GM18873 (cell line): Measurements from ENCODE around the gene CFH.
"Not testable (repeated sequence)": the region's sequence is repeated elsewhere in the genome, so short reads cannot be mapped to it uniquely, and the experiment has no call there.

Experiments
- ATAC-seq: cut with Tn5 transposase; IDR thresholded peaks from one replicate; pipeline ENCODE4 v1.9.1; 2021; ENCODE audit warnings: mild to moderate bottlenecking, moderate library complexity, moderate number of reproducible peaks; ENCODE audit not compliant: unreplicated experiment, low FRiP score

The CFH gene

DNA sequence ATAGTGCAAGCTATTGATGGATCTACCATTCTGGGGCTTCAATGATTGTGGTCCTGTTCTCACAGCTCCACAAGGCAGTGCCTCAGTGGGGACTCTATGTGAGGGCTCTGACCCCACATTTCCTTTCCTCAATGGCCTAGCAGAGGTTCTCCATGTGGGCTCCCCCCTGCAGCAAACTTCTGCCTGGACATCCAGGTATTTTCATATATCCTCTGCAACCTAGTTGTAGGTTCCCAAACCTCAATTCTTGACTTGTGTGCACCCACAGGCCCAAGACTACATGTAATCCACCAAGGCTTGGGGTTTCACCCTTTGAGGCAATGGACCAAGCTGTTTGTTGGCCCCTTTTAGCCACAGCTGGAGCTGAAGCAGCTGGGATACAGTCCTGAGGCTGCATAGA lies 86.9 kb downstream of the CFH start:
- no peak for ATAC-seq

DNA sequence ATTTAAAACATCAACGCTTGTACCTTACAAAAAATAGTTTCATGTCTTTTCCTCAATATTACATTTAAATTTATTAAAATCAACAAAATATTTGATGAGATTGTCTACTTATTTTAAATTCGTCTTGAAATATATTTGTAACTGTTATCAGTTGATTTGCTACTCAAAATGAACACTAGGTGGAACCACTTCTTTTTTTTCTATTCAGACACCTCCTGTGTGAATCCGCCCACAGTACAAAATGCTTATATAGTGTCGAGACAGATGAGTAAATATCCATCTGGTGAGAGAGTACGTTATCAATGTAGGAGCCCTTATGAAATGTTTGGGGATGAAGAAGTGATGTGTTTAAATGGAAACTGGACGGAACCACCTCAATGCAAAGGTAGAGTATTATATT lies 91.4 kb downstream of the CFH start:
- peak; percentile 70 for ATAC-seq

DNA sequence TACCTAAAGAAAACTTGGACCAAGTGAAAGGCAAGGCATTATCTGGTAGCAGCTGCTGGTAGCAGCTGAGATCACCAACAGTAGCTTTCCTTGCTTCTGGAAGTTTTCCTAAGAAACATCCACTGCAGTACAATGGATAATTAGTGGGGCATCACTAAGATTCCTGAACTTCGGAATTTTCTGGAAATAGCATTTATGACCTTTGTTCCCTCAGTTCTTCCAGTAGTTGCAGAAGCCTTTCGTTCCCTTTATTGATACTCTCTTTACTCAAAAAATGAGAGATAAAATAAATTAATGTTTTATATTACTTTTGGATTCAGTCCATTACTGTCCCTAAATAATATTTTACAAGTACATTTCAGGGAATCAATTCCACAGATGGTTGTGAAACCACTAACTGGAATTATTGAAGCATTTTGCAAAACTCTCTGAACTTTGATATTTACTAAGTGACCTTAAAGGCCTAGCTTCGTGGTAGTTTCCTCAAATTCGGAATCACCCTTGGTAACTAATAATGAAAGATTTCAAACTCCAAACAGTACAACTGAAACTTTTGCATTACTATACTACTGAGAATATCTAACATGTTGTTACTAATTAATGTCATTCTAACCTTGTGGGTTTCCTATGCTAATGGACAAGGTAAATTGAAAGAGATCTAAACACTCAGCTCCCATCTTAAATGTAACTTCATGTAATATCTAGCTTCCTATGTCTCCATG lies 113.3 kb downstream of the CFH start:
- not testable (repeated sequence) for ATAC-seq

DNA sequence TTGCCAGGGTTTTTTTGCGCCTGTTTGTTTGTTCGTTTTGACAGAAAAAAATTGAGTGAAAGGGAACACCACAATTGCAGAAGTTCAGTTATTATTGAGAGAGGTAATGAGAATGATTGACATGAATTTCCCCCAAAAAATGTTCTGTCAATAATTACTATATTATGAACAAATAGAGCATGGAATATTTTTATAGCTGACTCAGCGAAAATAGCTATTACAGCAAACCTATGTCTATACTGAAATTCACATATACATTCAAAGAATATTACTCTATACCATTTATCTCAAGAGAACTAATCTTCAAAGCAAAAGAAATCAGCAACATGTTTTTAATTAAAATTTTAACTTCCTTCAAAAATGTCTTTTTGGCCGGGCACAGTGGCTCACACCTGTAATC lies 118.0 kb downstream of the CFH start:
- not testable (repeated sequence) for ATAC-seq

DNA sequence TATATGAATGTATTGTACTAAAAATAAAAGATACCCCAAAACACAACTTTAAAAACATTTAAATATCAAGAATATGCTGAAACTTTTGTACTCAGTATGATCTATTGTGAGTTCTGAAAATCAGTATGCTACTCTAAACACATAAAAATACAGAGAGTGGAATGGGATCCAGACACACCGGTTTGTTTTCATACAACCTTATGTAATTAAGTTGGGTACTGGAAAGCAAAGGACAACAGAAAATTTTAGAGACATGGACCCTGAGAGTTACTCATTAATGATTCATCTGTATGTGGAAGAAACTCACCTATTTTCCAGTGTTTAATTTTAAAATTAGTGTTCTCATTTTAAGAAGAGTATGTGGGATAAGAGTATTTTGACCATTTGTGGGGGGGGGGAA lies 121.9 kb downstream of the CFH start:
- no peak for ATAC-seq

DNA sequence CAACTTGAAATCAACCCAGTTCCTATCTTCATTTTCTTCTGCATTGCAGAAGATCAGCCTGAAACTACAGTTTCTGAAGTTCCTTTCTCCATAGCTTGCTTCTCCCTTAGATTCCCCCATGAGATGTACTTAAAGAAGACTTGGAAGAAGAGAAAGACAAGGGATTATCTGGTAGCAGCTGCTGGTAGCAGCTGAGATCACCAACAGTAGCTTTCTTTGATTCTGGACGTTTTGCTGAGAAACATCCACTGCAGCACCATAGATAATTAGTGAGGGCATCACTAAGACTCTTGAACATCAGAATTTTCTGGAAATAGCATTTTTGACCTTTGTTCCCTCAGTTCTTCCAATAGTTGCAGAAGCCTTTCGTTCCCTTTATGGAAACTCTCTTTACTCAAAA lies 122.3 kb downstream of the CFH start:
- ATAC-seq: no peak

DNA sequence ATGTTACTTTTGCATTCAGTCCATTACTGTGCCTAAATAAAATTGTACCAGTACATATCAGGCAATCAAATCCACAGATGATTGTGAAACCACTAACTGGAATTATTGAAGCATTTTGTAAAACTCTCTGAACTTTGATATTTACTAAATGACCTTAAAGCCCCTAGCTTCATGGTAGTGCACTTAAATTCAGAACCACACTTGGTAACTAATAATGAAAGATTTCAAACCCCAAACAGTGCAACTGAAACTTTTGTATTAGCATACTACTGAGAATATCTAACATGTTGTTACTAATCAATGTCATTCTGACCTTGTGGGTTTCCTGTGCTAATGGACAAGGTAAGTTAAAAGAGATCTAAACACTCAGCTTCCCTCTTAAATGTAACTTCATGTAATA lies 122.8 kb downstream of the CFH start, which contains the start of gene CFHR3:
TSS of gene CFHR3 (plus strand) at position 238 of the 400 bp plus-strand sequence. CDS start at position 285, 47 bp downstream.
- no peak for ATAC-seq

DNA sequence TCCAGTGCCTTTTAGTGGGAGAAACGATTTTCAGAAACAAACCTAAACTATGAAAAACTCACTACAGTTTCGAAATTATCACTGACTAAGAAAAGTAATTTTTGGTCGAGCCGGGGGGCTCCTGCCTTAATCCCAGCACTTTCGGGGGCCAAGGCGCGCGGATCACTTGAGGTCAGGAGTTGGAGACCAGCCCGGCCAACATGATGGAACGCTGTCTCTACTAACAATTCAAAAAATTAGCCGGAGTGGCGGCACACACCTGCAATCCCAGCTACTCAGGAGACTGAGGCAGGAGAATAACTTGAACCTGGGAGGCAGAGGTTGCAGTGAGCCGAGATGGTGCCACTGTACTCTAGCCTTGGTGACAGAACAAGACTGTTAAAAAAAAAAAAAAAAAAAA lies 125.8 kb downstream of the CFH start:
- no peak for ATAC-seq

DNA sequence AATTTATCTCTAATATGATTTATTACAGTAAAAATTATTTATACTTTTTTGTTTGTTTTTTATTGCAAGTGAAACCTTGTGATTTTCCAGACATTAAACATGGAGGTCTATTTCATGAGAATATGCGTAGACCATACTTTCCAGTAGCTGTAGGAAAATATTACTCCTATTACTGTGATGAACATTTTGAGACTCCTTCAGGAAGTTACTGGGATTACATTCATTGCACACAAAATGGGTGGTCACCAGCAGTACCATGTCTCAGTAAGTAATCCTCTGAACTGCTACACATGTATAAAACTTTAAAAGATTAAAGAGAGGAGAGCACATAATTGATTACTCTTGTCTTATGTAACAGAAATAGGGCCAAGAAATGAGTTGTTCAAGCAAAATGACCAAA lies 127.2 kb downstream of the CFH start:
- ATAC-seq: no peak

DNA sequence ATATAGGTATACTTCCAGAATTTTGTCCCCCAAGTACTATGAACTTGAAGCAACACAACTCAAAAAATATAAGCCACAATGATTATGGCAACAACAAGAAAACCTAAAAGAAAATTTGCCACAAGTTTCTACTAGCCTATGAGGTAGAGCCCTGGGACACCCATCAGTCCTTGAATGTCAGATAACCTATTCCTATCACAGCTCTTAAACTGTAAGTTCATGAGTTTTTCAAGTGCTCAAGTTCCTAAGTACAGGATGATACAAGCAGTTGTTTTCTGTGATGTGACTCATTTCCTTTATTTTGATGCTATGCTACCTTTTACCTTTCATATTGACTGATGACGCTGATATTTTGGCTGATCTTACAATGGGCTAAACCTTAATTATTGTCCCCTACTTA lies 139.4 kb downstream of the CFH start:
- not testable (repeated sequence) for ATAC-seq

DNA sequence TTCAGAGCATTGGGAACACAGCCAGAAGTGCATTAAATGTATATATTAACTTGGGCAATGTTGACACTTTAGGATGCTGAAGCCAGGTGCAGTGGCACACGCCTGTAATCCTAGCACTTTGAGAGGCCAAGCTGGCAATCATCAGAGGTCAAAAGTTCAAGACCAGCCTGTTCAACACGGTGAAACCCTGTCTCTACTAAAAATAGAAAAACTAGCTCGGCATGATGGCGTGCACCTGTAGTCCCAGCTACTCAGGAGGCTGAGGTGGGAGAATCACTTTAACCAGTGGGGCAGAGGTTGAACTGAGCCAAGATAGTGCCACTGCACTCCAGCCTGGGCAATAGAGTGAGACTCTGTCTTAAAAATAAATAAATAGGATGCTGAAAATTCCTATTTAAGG lies 142.3 kb downstream of the CFH start:
- ATAC-seq: not testable (repeated sequence)
